OCI-LY1 (cell line): ENCODE results near the gene PTPRU.

Experiments
- H2AFZ ChIP-seq: fragments of 200-600 bp; sonication (generic), shearing (Covaris generic); 2 replicates; pipeline ENCODE4 v1.6.0; 2014; ENCODE audit warnings: antibody characterized with exemption, mild to moderate bottlenecking, low read length
- H3F3A ChIP-seq: fragments of 200-600 bp; sonication (generic), shearing (Covaris generic); 2 replicates; pipeline ENCODE4 v1.6.0; 2014; ENCODE audit warnings: mild to moderate bottlenecking, antibody characterized with exemption, low read length, moderate library complexity; ENCODE audit not compliant: insufficient read depth
- H3K27ac ChIP-seq: fragments of 200-600 bp; sonication (generic); 2 replicates; pipeline ENCODE4 v1.5.1; 2014; ENCODE audit warnings: low read length, mixed run types, mild to moderate bottlenecking, low read depth; ENCODE audit not compliant: poor library complexity, severe bottlenecking
- H3K27me3 ChIP-seq: fragments of 200-600 bp; sonication (generic); 2 replicates; pipeline ENCODE4 v1.6.0; 2014; ENCODE audit warnings: antibody characterized with exemption, mild to moderate bottlenecking, low read length, moderate library complexity; ENCODE audit not compliant: insufficient read depth
- H3K36me3 ChIP-seq: fragments of 200-600 bp; sonication (generic); 2 replicates; pipeline ENCODE4 v1.6.1; 2014; ENCODE audit warnings: mild to moderate bottlenecking, antibody characterized with exemption, low read length, moderate library complexity, mixed read lengths; ENCODE audit not compliant: insufficient read depth
- H3K4me1 ChIP-seq: fragments of 200-600 bp; sonication (generic); 2 replicates; pipeline ENCODE4 v1.5.1; 2014; ENCODE audit warnings: mild to moderate bottlenecking, low read length, moderate library complexity; ENCODE audit not compliant: insufficient read depth, severe bottlenecking
- H3K4me2 ChIP-seq: fragments of 200-600 bp; sonication (generic), shearing (Covaris generic); 2 replicates; pipeline ENCODE4 v1.6.1; 2014; ENCODE audit warnings: low read length
- H3K4me3 ChIP-seq: fragments of 200-600 bp; sonication (generic); 2 replicates; pipeline ENCODE4 v1.5.1; 2014; ENCODE audit warnings: low read length, low read depth, mild to moderate bottlenecking, mixed read lengths; ENCODE audit not compliant: poor library complexity, severe bottlenecking
- H3K79me2 ChIP-seq: fragments of 200-600 bp; shearing (Covaris generic); 2 replicates; pipeline ENCODE4 v1.6.1; 2016; ENCODE audit warnings: mixed run types, low read length, mixed read lengths; ENCODE audit not compliant: insufficient read depth
- H3K9ac ChIP-seq: fragments of 200-600 bp; sonication (generic), shearing (Covaris generic); 2 replicates; pipeline ENCODE4 v1.6.1; 2014; ENCODE audit warnings: mild to moderate bottlenecking, low read length, mixed read lengths
- H3K9me2 ChIP-seq: fragments of 200-600 bp; sonication (generic), shearing (Covaris generic); 2 replicates; pipeline ENCODE4 v1.6.1; 2014; ENCODE audit warnings: low read depth, mild to moderate bottlenecking, low read length, mixed read lengths
- H3K9me3 ChIP-seq: fragments of 200-600 bp; shearing (Covaris generic); 2 replicates; pipeline ENCODE4 v1.6.1; 2014; ENCODE audit warnings: low read length, mixed read lengths
- H4K20me1 ChIP-seq: fragments of 200-600 bp; sonication (generic), shearing (Covaris generic); 2 replicates; pipeline ENCODE4 v1.6.0; 2016; ENCODE audit warnings: mild to moderate bottlenecking, low read length; ENCODE audit not compliant: insufficient read depth
- EZH2 ChIP-seq: fragments of 200-600 bp; sonication (generic), shearing (Covaris generic); IDR thresholded peaks from 2 replicates; pipeline ENCODE4 v1.8.0; 2017; ENCODE audit warnings: borderline replicate concordance, mixed run types, mild to moderate bottlenecking, antibody characterized with exemption, low read length, moderate library complexity, mixed read lengths
- TF ChIP-seq, protein P1 (sequence below): fragments of 200-600 bp; sonication (generic), shearing (Covaris generic); IDR thresholded peaks from 2 replicates; pipeline ENCODE4 v1.5.1; 2017; ENCODE audit warnings: mild to moderate bottlenecking, antibody characterized with exemption, low read length, moderate library complexity, mixed read lengths

PTPRU gene

DNA sequence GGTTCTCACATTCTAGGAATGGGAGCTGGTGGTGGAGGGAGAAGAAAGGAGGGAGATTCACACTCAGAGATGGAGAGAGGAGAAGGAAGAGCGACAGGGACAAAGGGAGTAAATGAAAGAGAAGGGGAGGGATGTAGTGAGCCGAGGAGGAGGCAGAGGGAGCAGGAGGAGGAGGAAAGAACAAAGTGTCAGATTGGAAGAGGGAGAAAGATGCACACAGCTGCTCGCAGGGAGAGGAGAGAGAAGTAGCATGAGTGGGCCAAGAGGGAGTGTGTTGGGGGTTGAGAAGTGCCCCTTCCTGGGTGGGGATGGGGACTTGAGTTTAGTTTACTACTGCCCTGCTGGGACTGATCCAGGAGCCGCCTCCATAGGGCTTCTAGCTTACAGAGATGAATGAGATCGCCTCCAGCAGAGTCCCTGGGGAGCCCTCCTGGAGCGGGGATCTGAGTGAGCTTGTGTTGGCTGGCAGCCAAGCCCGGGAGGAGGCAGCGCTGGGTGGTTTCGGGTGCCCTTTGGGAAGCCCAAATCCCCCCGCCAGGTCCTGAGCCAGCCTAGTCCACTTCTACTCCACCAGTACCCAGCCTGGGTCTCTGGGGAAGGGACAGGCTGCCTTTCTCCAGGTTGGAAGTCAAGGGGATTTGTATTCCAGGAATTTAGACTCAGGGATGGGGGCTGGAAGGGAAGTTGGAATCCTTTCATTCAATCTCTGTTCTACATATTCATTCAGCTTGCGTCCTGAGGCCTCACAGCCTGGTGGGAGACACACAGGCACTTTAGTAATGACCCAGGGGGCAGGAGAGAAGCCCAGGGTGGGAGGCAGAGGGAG lies 20.9 kb downstream of the PTPRU start:
- no peaks in the 10 kb centered on the region for H3K9me3 ChIP-seq
- TF ChIP-seq, protein P1, sequence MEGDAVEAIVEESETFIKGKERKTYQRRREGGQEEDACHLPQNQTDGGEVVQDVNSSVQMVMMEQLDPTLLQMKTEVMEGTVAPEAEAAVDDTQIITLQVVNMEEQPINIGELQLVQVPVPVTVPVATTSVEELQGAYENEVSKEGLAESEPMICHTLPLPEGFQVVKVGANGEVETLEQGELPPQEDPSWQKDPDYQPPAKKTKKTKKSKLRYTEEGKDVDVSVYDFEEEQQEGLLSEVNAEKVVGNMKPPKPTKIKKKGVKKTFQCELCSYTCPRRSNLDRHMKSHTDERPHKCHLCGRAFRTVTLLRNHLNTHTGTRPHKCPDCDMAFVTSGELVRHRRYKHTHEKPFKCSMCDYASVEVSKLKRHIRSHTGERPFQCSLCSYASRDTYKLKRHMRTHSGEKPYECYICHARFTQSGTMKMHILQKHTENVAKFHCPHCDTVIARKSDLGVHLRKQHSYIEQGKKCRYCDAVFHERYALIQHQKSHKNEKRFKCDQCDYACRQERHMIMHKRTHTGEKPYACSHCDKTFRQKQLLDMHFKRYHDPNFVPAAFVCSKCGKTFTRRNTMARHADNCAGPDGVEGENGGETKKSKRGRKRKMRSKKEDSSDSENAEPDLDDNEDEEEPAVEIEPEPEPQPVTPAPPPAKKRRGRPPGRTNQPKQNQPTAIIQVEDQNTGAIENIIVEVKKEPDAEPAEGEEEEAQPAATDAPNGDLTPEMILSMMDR, result no peak
- TF ChIP-seq EZH2, result no peak
- no peak overlapping the region for H2AFZ ChIP-seq
- no peaks in the 10 kb centered on the region for H3K36me3 ChIP-seq
- no peak overlapping the region for H3K9ac ChIP-seq
- H3K4me3 ChIP-seq, result no peak overlapping the region
- no peaks in the 10 kb centered on the region for H3K79me2 ChIP-seq
- H3K9me2 ChIP-seq, result no peaks in the 10 kb centered on the region
- no peaks in the 10 kb centered on the region for H4K20me1 ChIP-seq
- no peak overlapping the region for H3K27ac ChIP-seq
- H3K4me2 ChIP-seq, result no peak overlapping the region
- H3K27me3 ChIP-seq, result no peaks in the 10 kb centered on the region; the same call in 1 of the 2 replicates
- H3K4me1 ChIP-seq, result no peaks in the 10 kb centered on the region
- H3F3A ChIP-seq, result no peaks in the 10 kb centered on the region

DNA sequence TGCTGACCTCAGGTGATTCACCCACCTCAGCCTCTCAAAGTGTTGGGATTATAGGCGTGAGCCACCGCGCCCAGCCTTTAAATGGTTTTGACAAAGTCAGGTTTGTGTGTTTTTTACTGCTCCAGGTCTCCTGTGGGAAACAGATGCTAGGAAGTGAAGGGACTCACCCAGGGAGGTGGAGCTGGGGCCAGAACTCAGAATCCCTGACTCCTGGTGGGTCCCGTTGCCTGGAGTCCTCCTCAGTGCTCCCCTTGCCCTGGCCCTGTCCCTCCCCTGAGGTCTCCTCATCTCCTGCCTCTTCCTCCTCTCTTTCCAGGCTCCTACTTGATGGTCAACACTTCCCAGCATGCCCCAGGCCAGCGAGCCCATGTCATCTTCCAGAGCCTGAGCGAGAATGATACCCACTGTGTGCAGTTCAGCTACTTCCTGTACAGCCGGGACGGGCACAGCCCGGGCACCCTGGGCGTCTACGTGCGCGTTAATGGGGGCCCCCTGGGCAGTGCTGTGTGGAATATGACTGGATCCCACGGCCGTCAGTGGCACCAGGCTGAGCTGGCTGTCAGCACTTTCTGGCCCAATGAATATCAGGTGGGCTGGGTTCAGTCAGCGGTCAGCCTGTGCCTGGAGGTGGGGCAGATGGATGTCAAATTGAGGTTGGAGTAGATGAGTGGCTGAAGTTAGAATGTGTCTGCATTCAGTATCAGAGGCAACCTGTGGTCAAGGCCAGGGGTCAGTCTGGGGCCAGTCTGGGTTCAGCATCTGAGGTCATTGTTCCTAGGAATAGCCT lies 22.1 kb downstream of the PTPRU start:
- no peaks in the 10 kb centered on the region for H3K36me3 ChIP-seq
- no peak overlapping the region for H3K4me2 ChIP-seq
- no peaks in the 10 kb centered on the region for H3K9me2 ChIP-seq
- H3K27me3 ChIP-seq, result no peaks in the 10 kb centered on the region; the same call in 1 of the 2 replicates
- TF ChIP-seq EZH2, result no peak
- TF ChIP-seq, protein P1, result no peak
- H3K27ac ChIP-seq, result no peak overlapping the region
- no peaks in the 10 kb centered on the region for H3K4me1 ChIP-seq
- H4K20me1 ChIP-seq, result no peaks in the 10 kb centered on the region
- H3K4me3 ChIP-seq, result no peak overlapping the region
- no peak overlapping the region for H2AFZ ChIP-seq
- no peaks in the 10 kb centered on the region for H3F3A ChIP-seq
- no peaks in the 10 kb centered on the region for H3K79me2 ChIP-seq
- H3K9me3 ChIP-seq, result no peaks in the 10 kb centered on the region
- no peak overlapping the region for H3K9ac ChIP-seq

DNA sequence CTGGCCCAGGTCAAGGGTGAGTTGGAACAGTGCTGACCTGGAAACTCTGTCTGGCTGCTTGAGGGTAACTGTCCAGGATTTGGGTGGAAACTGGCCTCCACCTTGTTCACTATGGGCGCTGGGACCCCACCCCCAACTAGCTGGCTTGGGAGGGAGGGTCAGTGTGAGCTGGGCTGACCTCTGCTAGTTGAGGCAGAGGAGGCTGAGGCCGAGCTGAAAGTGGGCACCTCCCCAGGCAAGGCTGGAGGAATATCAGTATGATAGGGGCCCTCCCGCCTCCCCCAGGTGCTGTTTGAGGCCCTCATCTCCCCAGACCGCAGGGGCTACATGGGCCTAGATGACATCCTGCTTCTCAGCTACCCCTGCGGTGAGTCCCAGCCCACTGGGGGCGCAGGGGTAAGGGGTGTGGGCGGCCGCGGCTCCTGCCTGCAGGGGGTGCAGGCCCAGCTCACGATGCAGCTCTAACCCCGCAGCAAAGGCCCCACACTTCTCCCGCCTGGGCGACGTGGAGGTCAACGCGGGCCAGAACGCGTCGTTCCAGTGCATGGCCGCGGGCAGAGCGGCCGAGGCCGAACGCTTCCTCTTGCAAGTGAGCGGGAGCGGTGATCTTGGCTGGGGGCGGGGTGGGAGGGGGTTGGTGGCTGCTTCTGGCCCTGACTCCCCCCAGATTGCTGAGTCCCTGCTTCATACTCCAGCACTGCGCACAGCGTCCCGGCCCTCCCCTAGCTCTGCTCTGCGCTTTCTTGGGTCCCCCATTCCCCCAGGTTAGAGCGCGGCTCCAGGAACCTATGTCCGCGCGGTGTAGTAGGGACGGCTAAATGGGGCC lies 22.9 kb downstream of the PTPRU start:
- Histone ChIP-seq H3K4me1 (no peaks in the 10 kb centered on the region), H3K9me2 (no peaks in the 10 kb centered on the region), H3K36me3 (no peaks in the 10 kb centered on the region), H3K27ac (no peak overlapping the region), H3K79me2 (no peaks in the 10 kb centered on the region), H2AFZ (no peak overlapping the region), H3K9ac (no peak overlapping the region), H3K9me3 (no peaks in the 10 kb centered on the region), H3K27me3 (no peaks in the 10 kb centered on the region; the same call in 1 of the 2 replicates), H3K4me2 (peak overlapping the region; percentile 58), H3F3A (no peaks in the 10 kb centered on the region), H3K4me3 (peak overlapping the region; percentile 45), H4K20me1 (no peaks in the 10 kb centered on the region)
- no peak for TF ChIP-seq EZH2
- TF ChIP-seq, protein P1, result no peak
